ENCODE data around the gene GALNT1. TPM values are rescaled to one million over a fixed set of nuclear protein-coding genes. Genes with fewer than 3 reads are reported as not detected.

The GALNT1 gene
- total RNA-seq, 2 donors from 2014 or later: 29.6 to 35.2 TPM

GRCh38 chr18:35705988-35706387, 124.4 kb downstream of the GALNT1 start:
- Histone ChIP-seq H3K4me1 (no peaks in the 10 kb centered on the region), H3K9me3 (no peaks in the 10 kb centered on the region), H3K27me3 (no peaks in the 10 kb centered on the region), H3K4me3 (no peak overlapping the region), H3K36me3 (peaks cover 19% of the 10 kb centered on the region), H3K27ac (no peak overlapping the region)
- no peak for TF ChIP-seq CTCF (IDR thresholded peaks at IDR 0.05)
- DNase-seq (ENCODE audit: low spot score): no peak

GRCh38 chr18:35707247-35707646, 125.7 kb downstream of the GALNT1 start:
- Histone ChIP-seq H3K4me3 (no peak overlapping the region), H3K36me3 (peaks cover 19% of the 10 kb centered on the region), H3K9me3 (no peaks in the 10 kb centered on the region), H3K27me3 (no peaks in the 10 kb centered on the region), H3K4me1 (no peaks in the 10 kb centered on the region), H3K27ac (no peak overlapping the region)
- no peak for TF ChIP-seq CTCF (IDR thresholded peaks at IDR 0.05)
- no peak for DNase-seq (ENCODE audit: low spot score)

GRCh38 chr18:35707674-35708073, 126.1 kb downstream of the GALNT1 start:
- no peaks in the 10 kb centered on the region for H3K27me3 ChIP-seq
- no peaks in the 10 kb centered on the region for H3K4me1 ChIP-seq
- no peak for DNase-seq (ENCODE audit: low spot score)
- TF ChIP-seq CTCF (IDR thresholded peaks at IDR 0.05): no peak
- H3K4me3 ChIP-seq: no peak overlapping the region
- H3K27ac ChIP-seq: no peak overlapping the region
- H3K9me3 ChIP-seq: no peaks in the 10 kb centered on the region
- peaks cover 19% of the 10 kb centered on the region for H3K36me3 ChIP-seq

- no peaks in the 10 kb centered on the region for H3K9me3 ChIP-seq
- no peak for TF ChIP-seq CTCF (IDR thresholded peaks at IDR 0.05)
- H3K4me1 ChIP-seq: no peaks in the 10 kb centered on the region
- no peaks in the 10 kb centered on the region for H3K27me3 ChIP-seq
- H3K36me3 ChIP-seq: peaks cover 13% of the 10 kb centered on the region
- H3K27ac ChIP-seq: no peak overlapping the region
- no peak overlapping the region for H3K4me3 ChIP-seq
- DNase-seq (ENCODE audit: low spot score): no peak
These were observed 129.0 kb downstream of the GALNT1 start for GRCh38 chr18:35710581-35710980.

GRCh38 chr18:35711227-35711626, 129.7 kb downstream of the GALNT1 start:
- Histone ChIP-seq H3K27me3 (no peaks in the 10 kb centered on the region), H3K9me3 (no peaks in the 10 kb centered on the region), H3K36me3 (peaks cover 13% of the 10 kb centered on the region), H3K27ac (no peak overlapping the region), H3K4me3 (no peak overlapping the region), H3K4me1 (no peaks in the 10 kb centered on the region)
- TF ChIP-seq CTCF (IDR thresholded peaks at IDR 0.05): no peak
- DNase-seq (ENCODE audit: low spot score): no peak

GRCh38 chr18:35713545-35713944, 132.0 kb downstream of the GALNT1 start:
- no peak for DNase-seq (ENCODE audit: low spot score)
- Histone ChIP-seq H3K9me3 (peaks cover 0 to 3% of the 10 kb centered on the region in 2 donors), H3K36me3 (peaks cover 13% of the 10 kb centered on the region), H3K27ac (no peak overlapping the region), H3K4me3 (no peak overlapping the region), H3K27me3 (no peaks in the 10 kb centered on the region), H3K4me1 (no peaks in the 10 kb centered on the region)
- no peak for TF ChIP-seq CTCF (IDR thresholded peaks at IDR 0.05)
